GM19099 (cell line): Measurements from ENCODE around the gene DIP2C.

Experiments
- POLR2A ChIP-seq: IDR thresholded peaks from 3 replicates; pipeline ENCODE4 v1.6.1; 2011; ENCODE audit warnings: low read depth; ENCODE audit not compliant: insufficient read length; ENCODE audit errors: extremely low read depth

Gene DIP2C

DNA sequence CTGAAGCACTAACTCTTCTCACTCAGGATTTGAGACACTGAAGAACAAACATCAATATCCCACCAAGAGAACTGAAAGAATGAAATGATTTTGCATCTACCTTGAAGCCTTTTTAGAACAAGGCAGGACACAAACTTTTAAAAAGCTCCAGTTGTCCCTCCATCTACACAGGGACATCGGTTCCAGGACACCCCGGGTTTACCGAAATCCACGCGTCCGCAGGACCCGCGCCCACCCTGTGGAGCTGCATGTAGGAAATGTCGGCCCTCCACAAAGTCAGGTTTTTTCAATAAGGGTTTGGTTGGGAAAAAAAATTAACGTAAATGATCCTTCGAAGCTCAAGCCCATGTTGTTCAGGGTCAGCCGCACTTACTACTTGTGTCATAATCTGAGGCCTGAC lies 94.0 kb downstream of the DIP2C start:
- TF ChIP-seq POLR2A, result no peak

DNA sequence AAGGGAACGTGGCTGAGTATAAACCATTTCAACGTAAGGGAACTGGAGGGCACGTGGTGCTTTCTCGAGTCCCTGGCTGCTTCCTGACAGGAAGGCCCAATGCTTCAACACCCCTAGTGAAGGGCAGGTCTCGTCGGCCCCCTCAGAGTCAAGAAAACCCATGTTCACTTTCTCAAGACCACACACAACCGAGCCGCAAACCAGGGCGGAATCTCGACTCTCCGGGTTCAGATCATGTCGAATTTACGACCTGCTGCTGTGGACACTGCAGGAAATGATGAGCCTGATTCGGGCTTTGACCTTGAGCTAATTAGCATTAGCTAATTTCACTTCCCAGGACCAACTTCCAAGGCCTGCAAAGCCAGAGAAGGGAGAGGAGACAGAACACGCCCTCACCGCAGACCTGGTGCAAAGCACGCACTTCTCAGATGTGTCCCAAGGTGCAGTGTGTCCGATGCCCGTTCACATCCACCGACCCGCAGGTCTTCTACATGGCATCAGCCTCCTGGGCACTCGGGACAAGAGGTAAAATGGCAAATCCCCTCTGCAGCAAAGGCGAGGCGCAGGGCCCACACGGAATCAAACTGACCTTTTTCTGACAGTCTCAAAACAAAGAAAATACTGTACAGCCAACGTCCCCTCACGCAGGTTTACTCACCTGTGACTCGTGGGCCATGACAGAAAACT lies 94.7 kb downstream of the DIP2C start:
- TF ChIP-seq POLR2A, result no peak

- no peak for TF ChIP-seq POLR2A
Measured at GRCh38 chr10:593901-594457, 95.5 kb downstream of the DIP2C start.

DNA sequence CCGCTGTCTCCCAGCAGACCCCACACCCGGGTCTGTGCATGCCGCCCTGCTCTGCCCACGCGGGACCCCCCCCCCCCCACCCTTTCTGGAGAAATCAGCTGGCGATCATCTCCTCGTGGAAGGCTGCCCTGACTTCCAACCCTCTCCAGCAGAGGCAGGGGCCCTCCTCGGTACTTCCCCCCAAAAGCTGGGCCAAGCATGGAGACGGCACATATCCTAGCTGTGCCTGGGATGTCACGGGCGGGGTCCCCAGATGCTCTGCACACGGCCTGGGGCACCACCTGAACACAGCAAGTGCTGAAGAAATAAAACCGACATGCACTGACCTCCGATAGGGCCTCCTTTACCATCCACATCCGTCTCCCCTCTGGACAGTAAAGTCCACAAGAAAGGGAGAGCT lies 96.0 kb downstream of the DIP2C start:
- TF ChIP-seq POLR2A, result no peak

GRCh38 chr10:593016-593415 lies 96.5 kb downstream of the DIP2C start:
- TF ChIP-seq POLR2A, result no peak

GRCh38 chr10:591646-592045 lies 97.8 kb downstream of the DIP2C start:
- no peak for TF ChIP-seq POLR2A

- TF ChIP-seq POLR2A, result no peak
Measured at GRCh38 chr10:590721-591120, 98.7 kb downstream of the DIP2C start.

- TF ChIP-seq POLR2A, result no peak
Measured at GRCh38 chr10:589961-590680, 99.3 kb downstream of the DIP2C start.

DNA sequence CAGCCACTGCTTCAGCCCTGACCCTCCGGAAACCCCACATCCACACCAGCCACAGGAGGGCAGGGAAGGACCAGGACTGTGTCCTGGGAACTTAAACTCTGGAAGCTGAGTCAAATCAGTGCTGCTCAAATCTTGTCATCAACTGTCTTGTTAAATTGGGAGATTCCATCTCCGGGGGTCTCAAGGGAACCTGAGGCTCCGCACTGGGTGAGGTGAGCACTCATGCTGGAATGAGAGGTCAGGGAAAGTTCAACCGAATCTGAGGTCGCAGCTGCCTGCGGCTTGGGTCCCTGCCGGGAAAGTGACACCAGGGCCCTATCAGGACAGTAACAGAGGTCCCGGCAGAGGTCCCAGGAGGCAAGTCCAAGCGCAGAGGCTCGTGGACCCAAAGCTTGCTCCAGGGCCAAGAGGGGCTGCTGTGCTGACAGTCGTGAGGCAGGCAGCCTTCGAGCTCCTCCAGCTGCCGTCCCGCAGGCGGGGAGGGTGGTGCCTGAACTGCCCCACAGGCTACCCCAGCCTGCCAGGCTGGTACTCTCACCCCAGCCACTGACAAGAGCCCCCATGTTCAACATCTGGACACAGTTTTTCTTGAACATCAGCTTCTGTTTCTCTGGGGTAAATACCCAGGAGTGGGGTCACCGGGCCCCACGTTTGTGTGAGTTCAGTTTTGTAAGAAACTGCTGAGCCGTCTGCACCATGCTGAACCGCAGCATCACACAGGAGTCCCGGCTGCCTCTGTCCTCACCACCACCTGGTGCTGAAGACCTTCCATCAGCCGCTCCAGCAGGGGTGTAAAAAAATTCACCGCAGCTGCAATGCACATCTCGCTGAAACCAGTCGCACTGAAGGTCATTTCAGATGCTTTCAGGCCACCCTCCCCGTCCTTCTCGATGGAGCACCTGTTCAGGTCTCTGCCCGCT lies 101.0 kb downstream of the DIP2C start:
- TF ChIP-seq POLR2A, result no peak

DNA sequence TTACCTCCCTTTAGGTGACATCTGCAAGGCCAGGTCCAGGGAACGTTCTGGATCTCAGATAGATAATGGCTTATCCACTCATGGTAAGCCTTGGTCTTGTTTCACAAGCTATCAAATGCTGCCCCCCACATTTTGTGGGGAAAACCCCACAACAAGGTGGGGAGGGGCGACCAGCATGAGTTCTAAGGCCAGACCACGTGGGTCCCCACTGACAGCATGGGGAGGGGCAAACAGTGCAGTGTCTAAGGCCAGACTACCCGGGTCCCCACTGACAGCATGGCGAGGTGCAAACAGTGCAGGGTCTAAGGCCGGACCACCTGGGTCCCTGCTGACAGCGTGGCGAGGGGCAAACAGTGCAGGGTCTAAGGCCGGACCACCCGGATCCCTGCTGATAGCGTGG lies 102.8 kb downstream of the DIP2C start:
- TF ChIP-seq POLR2A, result no peak

GRCh38 chr10:586151-586550 lies 103.3 kb downstream of the DIP2C start:
- TF ChIP-seq POLR2A, result no peak

DNA sequence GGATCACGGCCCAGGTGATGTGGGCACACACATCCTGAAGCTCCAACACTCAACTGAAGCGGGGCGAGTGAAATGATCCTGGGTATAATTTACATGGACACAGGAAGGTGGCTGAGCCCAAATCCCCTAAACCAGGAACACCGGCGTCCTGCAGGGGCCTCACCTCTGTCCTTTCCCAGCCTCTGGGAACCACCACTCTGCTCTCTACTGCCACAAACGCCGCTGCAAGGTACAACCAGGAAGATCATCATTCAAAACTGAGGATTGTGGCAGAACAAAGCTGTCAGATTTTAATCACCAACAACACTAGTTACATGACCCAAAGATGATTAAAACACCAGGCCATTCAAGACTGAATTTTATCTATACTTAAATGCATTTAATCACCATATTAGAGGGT lies 104.0 kb downstream of the DIP2C start:
- no peak for TF ChIP-seq POLR2A

DNA sequence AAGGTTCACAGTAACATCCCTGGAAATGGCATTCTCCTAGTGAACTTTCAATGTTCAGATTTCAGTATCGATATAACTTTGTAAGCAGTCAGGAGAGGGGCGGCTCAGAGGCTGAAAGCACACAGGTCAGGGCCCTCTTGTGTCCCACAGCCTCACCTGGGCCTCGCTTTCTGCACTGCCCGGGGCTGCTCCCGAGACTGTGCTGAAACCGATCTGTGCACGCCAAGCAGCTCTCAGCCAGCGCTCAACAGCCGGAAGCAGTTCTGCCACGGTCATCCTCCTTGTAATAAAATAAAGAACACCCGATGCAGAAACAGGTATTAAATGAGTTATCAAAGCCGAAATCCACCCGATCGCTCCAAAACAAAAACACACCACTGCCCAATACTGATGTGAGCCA lies 106.0 kb downstream of the DIP2C start:
- no peak for TF ChIP-seq POLR2A

GRCh38 chr10:581776-582330 lies 107.6 kb downstream of the DIP2C start:
- TF ChIP-seq POLR2A, result no peak

DNA sequence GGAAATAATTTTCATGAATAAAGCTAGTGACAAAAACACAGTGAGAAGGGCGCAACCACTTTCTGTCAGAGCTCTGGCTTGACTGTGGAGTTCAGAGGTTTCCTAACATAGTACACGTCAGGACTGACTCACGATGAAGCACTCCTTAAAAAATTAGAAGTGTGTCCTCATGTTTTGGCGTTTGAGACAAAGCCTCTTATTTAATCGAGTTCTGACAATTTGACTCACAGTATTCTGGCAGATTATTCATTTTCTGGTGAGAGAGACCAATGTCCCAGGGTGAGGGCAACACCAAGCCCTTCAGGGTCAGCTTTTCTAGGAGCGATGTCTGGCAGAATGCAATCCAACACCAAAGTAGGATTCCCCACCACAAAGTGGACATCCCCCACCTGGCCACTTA lies 108.7 kb downstream of the DIP2C start:
- no peak for TF ChIP-seq POLR2A
